ENCODE data around the gene GEMIN7. TPM values are rescaled to one million over a fixed set of nuclear protein-coding genes. Genes with fewer than 3 reads are reported as not detected.
A peak's percentile ranks its signal among the peaks of the same experiment; 100 is the strongest.

The GEMIN7 gene
- total and polyA plus RNA-seq, 2 of the 13 experiments (the other 11 are each of a cell fraction or from before 2014, with no cell fraction given): 24.1 to 30.6 TPM

- no peak for TF ChIP-seq ISX (CRISPR knock-in tag; conservative IDR thresholded peaks at IDR 0.05)
- TF ChIP-seq SMYD3 (CRISPR knock-in tag; IDR thresholded peaks at IDR 0.05): peak; percentile 40; the same call in 1 of the 2 replicates
- peak; percentile 14; the same call in 1 of the 2 replicates for TF ChIP-seq REPIN1 (CRISPR knock-in tag; IDR thresholded peaks at IDR 0.05; ENCODE audit: borderline replicate concordance, low read depth)
- TF ChIP-seq ZNF24 (IDR thresholded peaks at IDR 0.05): 0 out of 2 replicates have a peak, but pooled peaks have one; percentile 24
- no peak for TF ChIP-seq ATF6 (CRISPR knock-in tag; conservative IDR thresholded peaks at IDR 0.05)
- TF ChIP-seq HMGXB4 (CRISPR knock-in tag; IDR thresholded peaks at IDR 0.05; ENCODE audit: borderline replicate concordance in 1 of 2, low read depth in 1 of 2): peak; percentile 90 to 93
- TF ChIP-seq PREB (CRISPR knock-in tag; IDR thresholded peaks at IDR 0.05): no peak
- TF ChIP-seq ZBTB40 (IDR thresholded peaks at IDR 0.05): no peak
- TF ChIP-seq ZBTB40 (CRISPR knock-in tag; IDR thresholded peaks at IDR 0.05): peak; percentile 72; the same call in 1 of the 2 replicates
- TF ChIP-seq MED13 (CRISPR knock-in tag; IDR thresholded peaks at IDR 0.05): no peak
- TF ChIP-seq ZNF234 (CRISPR knock-in tag; conservative IDR thresholded peaks at IDR 0.05): no peak
- TF ChIP-seq ZBTB14 (CRISPR knock-in tag; IDR thresholded peaks at IDR 0.05): peak; percentile 98
Measured at GRCh38 chr19:45092747-45093678, 14.0 kb downstream of the GEMIN7 start, which contains the start of gene PPP1R37 (continued).
